Karpas-422 (cell line): ENCODE data around the gene SYT1. TPM values are rescaled to one million over a fixed set of nuclear protein-coding genes. Genes with fewer than 3 reads are reported as not detected.

Experiments
- DNase-seq: peaks from one replicate; pipeline ENCODE4 v3.0.0-alpha.2; 2015
- H2AFZ ChIP-seq: fragments of 200-600 bp; sonication (generic); 2 replicates; pipeline ENCODE4 v1.6.1; 2014; ENCODE audit warnings: antibody characterized with exemption, low read length, mixed read lengths
- H3K27ac ChIP-seq: fragments of 200-600 bp; sonication (generic); 2 replicates; pipeline ENCODE4 v1.5.1; 2014; ENCODE audit warnings: mild to moderate bottlenecking, low read length, moderate library complexity
- H3K27me3 ChIP-seq: fragments of 200-600 bp; sonication (generic); 2 replicates; pipeline ENCODE4 v1.6.1; 2014; ENCODE audit warnings: low read length, mixed read lengths
- H3K36me3 ChIP-seq: fragments of 200-600 bp; sonication (generic); 2 replicates; pipeline ENCODE4 v1.6.1; 2014; ENCODE audit warnings: low read length, mixed read lengths; ENCODE audit not compliant: insufficient read depth
- H3K4me1 ChIP-seq: fragments of 200-600 bp; sonication (generic); 2 replicates; pipeline ENCODE4 v1.6.1; 2014; ENCODE audit warnings: mild to moderate bottlenecking, low read length, mixed read lengths
- H3K4me2 ChIP-seq: fragments of 200-600 bp; sonication (generic); 2 replicates; pipeline ENCODE4 v1.6.1; 2014; ENCODE audit warnings: low read length, low read depth, mild to moderate bottlenecking; ENCODE audit not compliant: poor library complexity, severe bottlenecking
- H3K4me3 ChIP-seq: fragments of 200-600 bp; sonication (generic); 2 replicates; pipeline ENCODE4 v1.5.1; 2014; ENCODE audit warnings: mild to moderate bottlenecking, antibody characterized with exemption, low read length, mixed read lengths
- H3K79me2 ChIP-seq: fragments of 200-600 bp; sonication (generic); 2 replicates; pipeline ENCODE4 v1.6.1; 2014; ENCODE audit warnings: mild to moderate bottlenecking, low read length, mixed read lengths
- H3K9ac ChIP-seq: fragments of 200-600 bp; sonication (generic); 2 replicates; pipeline ENCODE4 v1.6.0; 2014; ENCODE audit warnings: low read length
- H3K9me2 ChIP-seq: fragments of 200-600 bp; sonication (generic), shearing (Covaris generic); replicated peaks from 2 replicates; pipeline ENCODE4 v1.6.0; 2014; ENCODE audit warnings: mild to moderate bottlenecking, low read length, moderate library complexity; ENCODE audit not compliant: insufficient read depth
- H3K9me3 ChIP-seq: fragments of 300-700, 200-600 bp; sonication (generic); 2 replicates; pipeline ENCODE4 v1.6.1; 2014; ENCODE audit warnings: low read length, mixed read lengths
- H4K20me1 ChIP-seq: fragments of 200-600 bp; sonication (generic); 2 replicates; pipeline ENCODE4 v1.6.1; 2014; ENCODE audit warnings: mild to moderate bottlenecking, antibody characterized with exemption, low read length, low read depth; ENCODE audit not compliant: insufficient read depth
- total RNA-seq: library from RNA; depleted of rRNA; stranded (reverse); fragments of >200 nt; shearing (Covaris generic); gene quantifications from 2 replicates; pipeline ENCODE4 v1.2.3, GENCODE V29; 2014; ENCODE audit warnings: low replicate concordance

SYT1 gene
- total RNA-seq, 1 experiment from 2014 or later = not detected

DNA sequence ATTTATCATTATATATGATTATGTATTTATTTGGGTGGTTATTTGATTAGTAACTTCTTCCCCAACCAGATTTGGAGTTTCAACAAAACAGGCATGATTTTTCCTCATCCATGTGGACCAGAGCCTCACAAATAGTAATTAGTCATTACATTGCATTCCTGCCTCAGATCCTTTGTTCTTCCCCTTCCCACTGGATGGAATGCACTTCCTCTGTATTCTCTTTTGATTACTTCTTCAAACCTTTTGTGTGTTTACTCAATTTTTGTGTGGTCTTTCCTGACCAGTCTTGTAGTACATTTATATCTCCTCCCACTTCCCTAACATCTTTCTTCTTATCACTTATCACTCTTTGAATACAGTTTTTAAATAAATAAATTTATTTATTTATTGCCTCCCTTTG, 15.5 kb downstream of the SYT1 start:
- no peaks in the 10 kb centered on the region for H3K36me3 ChIP-seq
- no peak overlapping the region for H3K4me2 ChIP-seq
- no peak overlapping the region for H2AFZ ChIP-seq
- no peak overlapping the region for H3K9ac ChIP-seq
- no peak overlapping the region for H3K27ac ChIP-seq
- H3K27me3 ChIP-seq = no peaks in the 10 kb centered on the region
- H3K4me3 ChIP-seq = no peak overlapping the region
- H3K9me3 ChIP-seq = no peaks in the 10 kb centered on the region
- no peaks in the 10 kb centered on the region for H4K20me1 ChIP-seq
- H3K79me2 ChIP-seq = no peaks in the 10 kb centered on the region
- no peaks in the 10 kb centered on the region for H3K9me2 ChIP-seq
- no peak for DNase-seq
- H3K4me1 ChIP-seq = no peaks in the 10 kb centered on the region

DNA sequence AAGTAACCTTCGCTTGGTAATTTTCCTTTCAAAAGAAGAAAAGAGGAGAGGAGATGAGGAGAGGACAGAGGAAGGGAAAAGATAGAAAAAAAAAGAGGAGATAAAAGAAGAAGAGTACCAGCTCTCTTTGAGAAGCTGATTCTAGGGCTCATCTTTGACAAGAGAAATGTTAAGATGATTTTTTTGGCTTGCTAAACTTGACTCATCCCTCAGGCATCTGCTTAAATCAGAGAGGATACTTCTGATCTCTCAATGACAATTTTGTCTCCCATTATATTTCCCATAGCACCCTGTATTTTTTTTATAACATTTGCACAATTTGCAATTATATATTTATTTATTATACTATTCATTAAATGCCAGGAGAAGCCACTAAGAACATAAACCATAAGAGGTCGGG, 17.1 kb downstream of the SYT1 start:
- no peaks in the 10 kb centered on the region for H3K79me2 ChIP-seq
- no peaks in the 10 kb centered on the region for H3K4me1 ChIP-seq
- H3K4me3 ChIP-seq = no peak overlapping the region
- no peak overlapping the region for H3K4me2 ChIP-seq
- no peak overlapping the region for H3K9ac ChIP-seq
- H3K27me3 ChIP-seq = no peaks in the 10 kb centered on the region
- H2AFZ ChIP-seq = no peak overlapping the region
- no peaks in the 10 kb centered on the region for H3K9me2 ChIP-seq
- no peaks in the 10 kb centered on the region for H4K20me1 ChIP-seq
- no peak for DNase-seq
- no peaks in the 10 kb centered on the region for H3K36me3 ChIP-seq
- no peaks in the 10 kb centered on the region for H3K9me3 ChIP-seq
- H3K27ac ChIP-seq = no peak overlapping the region

DNA sequence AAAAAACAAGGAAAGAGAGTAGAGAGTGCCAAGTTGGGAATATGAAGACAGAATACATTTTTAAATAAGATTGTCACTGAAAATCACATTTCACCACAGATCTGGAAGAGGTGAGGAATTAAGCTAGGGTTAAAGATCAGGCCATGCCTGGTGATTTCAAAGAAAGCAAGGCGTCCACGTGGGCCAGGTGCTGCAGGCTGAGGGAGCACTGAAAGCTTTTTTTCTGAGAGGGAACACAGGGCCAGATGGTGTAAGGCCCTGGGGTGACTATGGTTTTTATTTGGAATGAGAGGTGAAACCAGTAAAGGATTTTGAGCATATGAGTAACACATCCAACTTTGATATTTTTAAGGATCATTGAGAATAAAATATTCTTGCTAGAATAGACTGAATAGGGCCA, 20.9 kb downstream of the SYT1 start:
- no peak for DNase-seq
- Histone ChIP-seq H3K9ac (no peak overlapping the region), H4K20me1 (no peaks in the 10 kb centered on the region), H3K9me3 (no peaks in the 10 kb centered on the region), H3K36me3 (no peaks in the 10 kb centered on the region), H3K79me2 (no peaks in the 10 kb centered on the region), H3K9me2 (no peaks in the 10 kb centered on the region), H3K4me1 (peaks cover 11% of the 10 kb centered on the region), H3K27ac (no peak overlapping the region), H3K27me3 (no peaks in the 10 kb centered on the region), H2AFZ (no peak overlapping the region), H3K4me3 (no peak overlapping the region), H3K4me2 (no peak overlapping the region)

DNA sequence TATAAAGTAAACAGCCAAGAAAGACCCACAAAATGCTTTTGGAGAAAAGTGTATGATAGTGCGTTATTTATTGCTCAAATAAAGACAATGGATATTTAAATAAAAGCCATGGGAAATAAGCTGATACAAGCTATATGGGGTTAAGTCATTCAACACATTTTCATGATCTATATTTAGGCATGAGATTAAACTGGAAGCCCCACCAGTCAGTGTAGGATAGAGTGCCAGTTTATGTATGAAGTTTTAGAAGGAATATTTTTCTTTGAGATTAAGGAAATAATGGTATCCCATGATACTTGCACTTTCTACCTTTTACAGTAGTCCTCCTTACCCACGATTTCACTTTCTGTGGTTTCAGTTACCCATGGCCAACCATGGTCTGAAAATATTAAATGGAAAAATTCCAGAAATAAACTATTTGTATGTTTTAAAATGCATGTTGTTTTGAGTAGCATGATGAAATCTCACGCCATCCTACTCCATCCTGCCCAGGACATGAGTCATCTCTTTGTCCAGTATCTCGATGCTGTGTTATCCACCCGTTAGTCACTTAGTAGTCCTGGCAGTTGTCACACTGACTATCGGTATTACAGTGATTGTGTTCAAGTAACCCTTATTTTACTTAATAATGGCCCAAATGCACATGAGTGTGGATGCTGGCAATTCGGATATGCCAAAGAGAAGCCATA, 22.3 kb downstream of the SYT1 start:
- Histone ChIP-seq H3K9ac (no peak overlapping the region), H2AFZ (no peak overlapping the region)

DNA sequence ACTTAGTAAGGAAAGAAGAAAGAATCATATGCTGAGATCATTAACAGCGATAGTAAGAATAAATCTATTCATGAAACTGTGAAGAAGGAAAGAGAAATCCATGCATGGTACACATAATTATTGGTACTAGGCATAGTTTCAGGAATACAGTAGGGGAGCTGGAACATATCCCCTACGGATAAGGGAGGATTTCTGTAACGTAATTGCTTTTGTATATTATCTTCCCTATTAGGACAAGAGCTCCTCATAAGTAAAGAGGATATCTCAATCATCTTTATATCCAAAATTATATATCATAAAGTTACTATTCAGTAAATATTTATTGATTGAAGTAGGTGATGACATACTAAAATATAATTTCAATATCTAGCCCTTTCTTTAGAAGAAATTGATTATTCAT, 22.9 kb downstream of the SYT1 start:
- H3K4me3 ChIP-seq = no peak overlapping the region
- H4K20me1 ChIP-seq = no peaks in the 10 kb centered on the region
- H2AFZ ChIP-seq = no peak overlapping the region

More for the DNA sequence above, 22.3 kb downstream of the SYT1 start:
- Histone ChIP-seq H3K27me3 (no peaks in the 10 kb centered on the region), H3K9me3 (no peaks in the 10 kb centered on the region), H4K20me1 (no peaks in the 10 kb centered on the region), H3K4me1 (peaks cover 11% of the 10 kb centered on the region), H3K9me2 (no peaks in the 10 kb centered on the region), H3K79me2 (no peaks in the 10 kb centered on the region), H3K4me2 (no peak overlapping the region), H3K4me3 (no peak overlapping the region), H3K36me3 (no peaks in the 10 kb centered on the region), H3K27ac (no peak overlapping the region)
- no peak for DNase-seq

DNA sequence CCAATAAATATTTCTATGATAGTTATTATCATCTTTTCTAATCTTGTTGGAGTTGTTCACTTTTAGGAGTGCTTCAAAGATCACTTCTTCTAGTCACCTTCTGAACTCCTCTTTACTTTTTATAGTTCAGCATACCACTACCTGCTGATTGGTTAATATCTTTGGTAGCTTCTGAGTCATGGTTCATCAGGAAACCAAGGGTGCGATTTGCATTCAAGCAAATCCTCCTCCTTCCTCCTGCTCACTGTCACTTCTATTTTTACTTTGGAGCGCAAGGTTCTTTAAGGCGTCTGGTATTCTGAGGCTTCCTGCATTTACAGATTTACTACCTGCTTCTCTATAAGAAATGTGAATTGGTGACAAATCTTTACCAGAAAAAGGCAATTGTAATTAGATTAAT, 24.0 kb downstream of the SYT1 start:
- H3K27ac ChIP-seq = no peak overlapping the region
- H3K27me3 ChIP-seq = no peaks in the 10 kb centered on the region
- peak; percentile 70 for DNase-seq
- no peak overlapping the region for H2AFZ ChIP-seq
- H3K4me2 ChIP-seq = peak overlapping the region; percentile 49
- peaks cover 11% of the 10 kb centered on the region for H3K4me1 ChIP-seq
- no peaks in the 10 kb centered on the region for H3K36me3 ChIP-seq
- no peaks in the 10 kb centered on the region for H3K79me2 ChIP-seq
- H3K9me2 ChIP-seq = no peaks in the 10 kb centered on the region
- H3K9ac ChIP-seq = no peak overlapping the region
- no peak overlapping the region for H3K4me3 ChIP-seq
- H3K9me3 ChIP-seq = no peaks in the 10 kb centered on the region
- H4K20me1 ChIP-seq = no peaks in the 10 kb centered on the region

More for the DNA sequence above, 22.9 kb downstream of the SYT1 start:
- DNase-seq = no peak
- Histone ChIP-seq H3K9me2 (no peaks in the 10 kb centered on the region), H3K79me2 (no peaks in the 10 kb centered on the region), H3K9me3 (no peaks in the 10 kb centered on the region), H3K27ac (no peak overlapping the region), H3K9ac (no peak overlapping the region), H3K36me3 (no peaks in the 10 kb centered on the region), H3K4me1 (peaks cover 11% of the 10 kb centered on the region), H3K27me3 (no peaks in the 10 kb centered on the region), H3K4me2 (no peak overlapping the region)

DNA sequence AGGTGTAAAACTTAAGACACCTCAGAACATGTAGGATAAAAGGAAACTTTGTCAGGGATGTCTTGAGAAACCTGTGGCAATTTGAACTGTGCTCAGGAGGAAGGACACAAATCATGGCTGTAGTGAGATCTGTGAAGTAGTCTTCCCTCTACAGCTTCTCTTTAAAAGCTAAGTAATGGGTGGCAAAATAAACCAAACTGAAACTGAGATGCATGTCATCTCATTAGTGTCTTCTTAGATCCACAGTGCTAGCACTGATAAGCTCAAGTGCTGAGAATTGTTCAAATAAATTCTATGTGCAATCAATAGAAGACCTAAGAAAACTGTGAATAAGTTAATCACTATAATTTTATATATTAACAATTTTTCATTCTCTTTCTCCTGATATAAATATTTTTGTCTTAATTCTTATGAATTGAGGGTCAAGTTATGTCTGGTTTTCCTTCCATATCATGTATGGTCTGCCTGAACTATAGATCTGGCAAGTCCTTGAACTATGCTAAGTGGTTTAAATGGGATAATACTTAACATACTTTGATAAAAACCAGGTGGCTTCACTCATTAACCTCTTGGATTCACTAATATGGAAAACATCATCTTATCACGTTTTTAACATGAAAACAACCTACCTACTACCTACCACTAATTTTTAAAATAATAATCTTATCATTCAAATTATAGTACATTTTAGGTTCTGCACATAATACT, 27.2 kb downstream of the SYT1 start:
- DNase-seq = no peak
- H3K4me3 ChIP-seq = no peak overlapping the region
- no peaks in the 10 kb centered on the region for H3K9me2 ChIP-seq
- no peaks in the 10 kb centered on the region for H3K9me3 ChIP-seq
- H3K4me1 ChIP-seq = peaks cover 11% of the 10 kb centered on the region
- no peak overlapping the region for H2AFZ ChIP-seq
- H4K20me1 ChIP-seq = no peaks in the 10 kb centered on the region
- H3K4me2 ChIP-seq = no peak overlapping the region
- H3K79me2 ChIP-seq = no peaks in the 10 kb centered on the region
- H3K27ac ChIP-seq = no peak overlapping the region
- no peaks in the 10 kb centered on the region for H3K36me3 ChIP-seq
- H3K9ac ChIP-seq = no peak overlapping the region
- H3K27me3 ChIP-seq = no peaks in the 10 kb centered on the region

DNA sequence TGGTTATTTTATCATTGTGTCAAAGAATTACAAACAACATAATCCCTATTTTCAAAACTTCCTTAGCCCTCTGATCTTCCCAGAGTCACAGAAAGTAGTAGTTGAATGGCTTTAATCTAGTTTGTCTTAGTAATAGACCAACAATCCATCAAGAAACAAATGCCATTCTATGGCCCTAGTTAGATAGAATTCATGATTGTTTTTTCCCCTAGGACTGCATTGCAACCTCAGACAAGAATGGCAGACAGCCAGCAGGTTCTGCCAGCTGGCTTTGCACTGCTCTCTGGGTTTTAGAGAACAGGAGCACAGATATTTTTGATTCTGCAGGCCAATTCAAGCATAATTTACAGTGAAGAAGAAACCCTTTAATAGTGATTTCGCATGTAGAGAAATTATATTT, 33.8 kb downstream of the SYT1 start:
- no peak for DNase-seq
- H3K9me3 ChIP-seq = no peaks in the 10 kb centered on the region
- no peaks in the 10 kb centered on the region for H3K36me3 ChIP-seq
- no peaks in the 10 kb centered on the region for H4K20me1 ChIP-seq
- H3K27me3 ChIP-seq = no peaks in the 10 kb centered on the region
- H3K9ac ChIP-seq = no peak overlapping the region
- H3K27ac ChIP-seq = no peak overlapping the region
- no peaks in the 10 kb centered on the region for H3K9me2 ChIP-seq
- no peaks in the 10 kb centered on the region for H3K79me2 ChIP-seq
- no peaks in the 10 kb centered on the region for H3K4me1 ChIP-seq
- no peak overlapping the region for H2AFZ ChIP-seq
- H3K4me3 ChIP-seq = no peak overlapping the region
- H3K4me2 ChIP-seq = no peak overlapping the region
